Measurements from ENCODE around the gene TAS2R38. TPM values are rescaled to one million over a fixed set of nuclear protein-coding genes. Genes with fewer than 3 reads are reported as not detected.

The TAS2R38 gene
- total RNA-seq, 1 donor from 2014 or later = not detected

Other genes starting within 250 kb of the TAS2R38 start
- 77.5 TPM for gene SSBP1, start 235.4 kb downstream of the TAS2R38 start, total RNA-seq
- gene TAS2R3, start 209.7 kb downstream of the TAS2R38 start, total RNA-seq = 1.2 TPM
- 2.0 TPM for gene TAS2R4, start 197.1 kb downstream of the TAS2R38 start, total RNA-seq
- 0.82 TPM for gene TAS2R5, start 183.6 kb downstream of the TAS2R38 start, total RNA-seq
- gene PRSS37, start 132.3 kb downstream of the TAS2R38 start, total RNA-seq = not detected
- gene OR9A4, start 57.4 kb downstream of the TAS2R38 start, total RNA-seq = not detected
- not detected for gene CLEC5A, start 26.8 kb downstream of the TAS2R38 start, total RNA-seq
- 0.82 TPM for gene MGAM, start 22.1 kb upstream of the TAS2R38 start, total RNA-seq
- gene MGAM2, start 137.9 kb upstream of the TAS2R38 start, total RNA-seq = not detected

All from frontal cortex (tissue), 1 donor.